ENCODE data around the gene TMEM88. TPM values are rescaled to one million over a fixed set of nuclear protein-coding genes. Genes with fewer than 3 reads are reported as not detected.

The TMEM88 gene
- total and polyA plus RNA-seq, 2 experiments from 2014 or later, result 73.3 to 241 TPM

DNA sequence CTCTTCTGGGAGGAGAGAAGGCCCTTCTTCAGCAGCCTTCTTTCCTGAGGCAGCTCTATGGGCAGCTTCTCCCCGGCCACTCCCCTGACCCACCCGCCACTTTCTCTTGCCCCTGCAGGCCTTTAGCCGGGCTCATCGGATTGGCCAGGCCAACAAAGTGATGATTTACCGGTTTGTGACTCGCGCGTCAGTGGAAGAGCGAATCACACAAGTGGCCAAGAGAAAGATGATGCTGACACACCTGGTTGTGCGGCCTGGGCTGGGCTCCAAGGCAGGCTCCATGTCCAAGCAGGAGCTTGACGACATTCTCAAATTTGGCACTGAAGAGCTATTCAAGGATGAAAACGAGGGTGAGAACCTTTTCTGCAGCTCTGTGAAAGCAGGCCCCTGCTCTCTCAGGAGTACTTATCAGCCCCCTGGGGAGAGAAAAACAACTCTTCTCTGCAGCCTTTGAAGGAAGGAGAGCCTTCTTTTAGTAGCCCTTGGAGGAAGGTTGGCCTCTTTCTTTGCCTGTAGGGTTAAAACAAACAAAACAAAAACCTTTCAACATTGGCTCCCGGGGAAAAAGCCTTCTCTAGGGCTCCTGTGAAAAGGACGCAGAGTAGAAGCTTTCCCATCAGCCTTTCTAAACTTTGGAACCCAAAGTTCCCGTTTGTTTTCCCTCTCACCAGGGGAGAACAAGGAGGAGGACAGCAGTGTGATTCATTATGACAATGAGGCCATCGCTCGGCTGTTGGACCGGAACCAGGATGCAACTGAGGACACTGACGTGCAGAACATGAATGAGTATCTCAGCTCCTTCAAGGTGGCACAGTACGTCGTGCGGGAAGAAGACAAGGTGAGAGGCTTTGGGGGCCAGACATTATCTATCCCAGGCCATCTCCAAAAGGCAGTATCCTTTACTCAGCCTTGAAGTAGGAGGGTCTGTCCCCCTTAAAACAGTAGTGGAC lies 48.6 kb downstream of the TMEM88 start:
- no peaks in the 10 kb centered on the region for H4K20me1 ChIP-seq (ENCODE audit: insufficient read depth, poor library complexity, severe bottlenecking)
- no peak for DNase-seq (ENCODE audit: low spot score)
- H3K4me3 ChIP-seq, result no peak overlapping the region
- TF ChIP-seq EZH2 (IDR thresholded peaks at IDR 0.05; ENCODE audit: borderline replicate concordance) (no peak), EZH2phosphoT487 (IDR thresholded peaks at IDR 0.05; ENCODE audit: low read depth, severe bottlenecking, unreplicated experiment) (no peak)
- TF ChIP-seq, protein P1, sequence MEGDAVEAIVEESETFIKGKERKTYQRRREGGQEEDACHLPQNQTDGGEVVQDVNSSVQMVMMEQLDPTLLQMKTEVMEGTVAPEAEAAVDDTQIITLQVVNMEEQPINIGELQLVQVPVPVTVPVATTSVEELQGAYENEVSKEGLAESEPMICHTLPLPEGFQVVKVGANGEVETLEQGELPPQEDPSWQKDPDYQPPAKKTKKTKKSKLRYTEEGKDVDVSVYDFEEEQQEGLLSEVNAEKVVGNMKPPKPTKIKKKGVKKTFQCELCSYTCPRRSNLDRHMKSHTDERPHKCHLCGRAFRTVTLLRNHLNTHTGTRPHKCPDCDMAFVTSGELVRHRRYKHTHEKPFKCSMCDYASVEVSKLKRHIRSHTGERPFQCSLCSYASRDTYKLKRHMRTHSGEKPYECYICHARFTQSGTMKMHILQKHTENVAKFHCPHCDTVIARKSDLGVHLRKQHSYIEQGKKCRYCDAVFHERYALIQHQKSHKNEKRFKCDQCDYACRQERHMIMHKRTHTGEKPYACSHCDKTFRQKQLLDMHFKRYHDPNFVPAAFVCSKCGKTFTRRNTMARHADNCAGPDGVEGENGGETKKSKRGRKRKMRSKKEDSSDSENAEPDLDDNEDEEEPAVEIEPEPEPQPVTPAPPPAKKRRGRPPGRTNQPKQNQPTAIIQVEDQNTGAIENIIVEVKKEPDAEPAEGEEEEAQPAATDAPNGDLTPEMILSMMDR (IDR thresholded peaks at IDR 0.05; ENCODE audit: poor library complexity), result no peak
- H3K79me2 ChIP-seq, result no peaks in the 10 kb centered on the region
- no peaks in the 10 kb centered on the region for H3K4me1 ChIP-seq (ENCODE audit: insufficient read depth)
- H3K27ac ChIP-seq, result no peak overlapping the region
- H3K9me2 ChIP-seq (replicated peaks; ENCODE audit: insufficient read depth), result no peaks in the 10 kb centered on the region
- H3K36me3 ChIP-seq (replicated peaks; ENCODE audit: insufficient read depth, low read depth), result no peaks in the 10 kb centered on the region
- H3K9me3 ChIP-seq (ENCODE audit: low read depth), result no peaks in the 10 kb centered on the region
- H2AFZ ChIP-seq, result no peak overlapping the region
- WGBS (ENCODE audit: low lambda C conversion rate, missing lambda C conversion rate), result 75% methylated on average over 22 of the region's 22 CpGs
- H3K4me2 ChIP-seq, result no peak overlapping the region
- H3K27me3 ChIP-seq, result no peaks in the 10 kb centered on the region

Other genes starting within 250 kb of the TMEM88 start
- gene FXR2, start 240.2 kb upstream of the TMEM88 start, total RNA-seq, result 33.0 and 33.7 TPM in 2 replicates
- 33.8 and 41.6 TPM in 2 replicates for gene FXR2, start 240.2 kb upstream of the TMEM88 start, polyA plus RNA-seq
- gene SAT2, start 227.2 kb upstream of the TMEM88 start, total RNA-seq, result 114 and 130 TPM in 2 replicates
- gene SAT2, start 227.2 kb upstream of the TMEM88 start, polyA plus RNA-seq, result 128 and 138 TPM in 2 replicates
- 6.1 and 9.0 TPM in 2 replicates for gene SHBG, start 224.9 kb upstream of the TMEM88 start, total RNA-seq
- gene SHBG, start 224.9 kb upstream of the TMEM88 start, polyA plus RNA-seq, result 5.3 and 10.0 TPM in 2 replicates
- gene ATP1B2, start 204.1 kb upstream of the TMEM88 start, total RNA-seq, result 0.04 and 0.23 TPM in 2 replicates
- 2.2 and 2.5 TPM in 2 replicates for gene ATP1B2, start 204.1 kb upstream of the TMEM88 start, polyA plus RNA-seq
- gene TP53, start 167.6 kb upstream of the TMEM88 start, total RNA-seq, result 24.2 and 29.6 TPM in 2 replicates
- 26.9 and 31.7 TPM in 2 replicates for gene TP53, start 167.6 kb upstream of the TMEM88 start, polyA plus RNA-seq
- 3.8 and 7.8 TPM in 2 replicates for gene WRAP53, start 166.6 kb upstream of the TMEM88 start, total RNA-seq
- 9.0 and 12.0 TPM in 2 replicates for gene WRAP53, start 166.6 kb upstream of the TMEM88 start, polyA plus RNA-seq
- gene EFNB3, start 149.9 kb upstream of the TMEM88 start, total RNA-seq, result 7.4 and 8.6 TPM in 2 replicates
- 10.6 and 16.6 TPM in 2 replicates for gene EFNB3, start 149.9 kb upstream of the TMEM88 start, polyA plus RNA-seq
- 0.77 and 1.0 TPM in 2 replicates for gene DNAH2, start 137.3 kb upstream of the TMEM88 start, total RNA-seq
- gene DNAH2, start 137.3 kb upstream of the TMEM88 start, polyA plus RNA-seq, result 2.1 and 4.0 TPM in 2 replicates
- gene KDM6B, start 20.8 kb upstream of the TMEM88 start, total RNA-seq, result 3.3 and 5.9 TPM in 2 replicates
- gene KDM6B, start 20.8 kb upstream of the TMEM88 start, polyA plus RNA-seq, result 10.2 and 11.3 TPM in 2 replicates
- gene NAA38, start 2.5 kb downstream of the TMEM88 start, total RNA-seq, result 49.2 and 66.0 TPM in 2 replicates
- gene NAA38, start 2.5 kb downstream of the TMEM88 start, polyA plus RNA-seq, result 147 and 154 TPM in 2 replicates
- 9.1 and 14.1 TPM in 2 replicates for gene CYB5D1, start 2.9 kb downstream of the TMEM88 start, total RNA-seq
- 12.2 and 15.1 TPM in 2 replicates for gene CYB5D1, start 2.9 kb downstream of the TMEM88 start, polyA plus RNA-seq
- 65.6 and 75.3 TPM in 2 replicates for gene CHD3, start 33.7 kb downstream of the TMEM88 start, total RNA-seq
- gene CHD3, start 33.7 kb downstream of the TMEM88 start, polyA plus RNA-seq, result 41.2 and 49.4 TPM in 2 replicates
- 2.9 and 3.5 TPM in 2 replicates for gene RNF227, start 61.2 kb downstream of the TMEM88 start, total RNA-seq
- gene RNF227, start 61.2 kb downstream of the TMEM88 start, polyA plus RNA-seq, result 2.5 and 4.8 TPM in 2 replicates
- 1.4 and 1.8 TPM in 2 replicates for gene KCNAB3, start 74.8 kb downstream of the TMEM88 start, total RNA-seq
- gene KCNAB3, start 74.8 kb downstream of the TMEM88 start, polyA plus RNA-seq, result 1.8 and 3.8 TPM in 2 replicates
- gene TRAPPC1, start 76.9 kb downstream of the TMEM88 start, total RNA-seq, result 20.7 and 29.5 TPM in 2 replicates
- 272 and 299 TPM in 2 replicates for gene TRAPPC1, start 76.9 kb downstream of the TMEM88 start, polyA plus RNA-seq
- 19.4 and 21.1 TPM in 2 replicates for gene CNTROB, start 77.1 kb downstream of the TMEM88 start, total RNA-seq
- gene CNTROB, start 77.1 kb downstream of the TMEM88 start, polyA plus RNA-seq, result 30.6 and 37.5 TPM in 2 replicates
- gene GUCY2D, start 147.5 kb downstream of the TMEM88 start, total RNA-seq, result not detected in 2 replicates
- gene GUCY2D, start 147.5 kb downstream of the TMEM88 start, polyA plus RNA-seq, result 1.6 and 1.9 TPM in 2 replicates
- 5.7 and 6.7 TPM in 2 replicates for gene ALOX15B, start 184.0 kb downstream of the TMEM88 start, total RNA-seq
- 26.0 and 26.1 TPM in 2 replicates for gene ALOX15B, start 184.0 kb downstream of the TMEM88 start, polyA plus RNA-seq
- gene ALOX12B, start 232.7 kb downstream of the TMEM88 start, total RNA-seq, result 0.52 and 2.0 TPM in 2 replicates
- 0.22 and 1.8 TPM in 2 replicates for gene ALOX12B, start 232.7 kb downstream of the TMEM88 start, polyA plus RNA-seq

Measured in hepatocyte (in vitro differentiated cells).